GM20000 (cell line): ENCODE data around the gene TAAR1.
"Not testable (repeated sequence)": the region's sequence is repeated elsewhere in the genome, so short reads cannot be mapped to it uniquely, and the experiment has no call there.

Source experiments
- DNase-seq: peaks from one replicate; pipeline ENCODE4 v3.0.0; 2012; ENCODE audit warnings: low spot score
- TF ChIP-seq, protein P1 (sequence below): IDR thresholded peaks from 2 replicates; pipeline ENCODE4 v1.5.1; 2012; ENCODE audit warnings: mild to moderate bottlenecking, control low read depth; ENCODE audit errors: extremely low read depth, missing control alignments

TAAR1 gene

DNA sequence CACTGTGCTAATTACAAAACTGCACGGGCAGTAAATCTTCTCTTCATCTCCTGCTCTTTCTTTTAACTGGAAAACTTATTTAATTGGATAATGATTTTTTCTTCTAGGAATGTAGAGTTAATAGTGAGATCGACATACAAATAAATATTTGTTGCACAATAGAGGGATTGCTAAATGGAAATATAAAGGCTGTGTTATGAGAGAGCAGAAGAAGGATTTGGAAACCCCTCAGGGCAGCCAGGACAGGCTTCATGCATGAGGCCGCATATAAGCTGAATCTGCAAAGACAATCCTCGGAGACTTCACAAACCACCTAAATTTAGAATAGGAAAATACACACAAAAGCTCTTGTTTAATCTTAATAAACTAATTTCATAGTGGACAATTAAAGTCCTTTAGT, 2.9 kb upstream of the TAAR1 start:
- TF ChIP-seq, protein P1, sequence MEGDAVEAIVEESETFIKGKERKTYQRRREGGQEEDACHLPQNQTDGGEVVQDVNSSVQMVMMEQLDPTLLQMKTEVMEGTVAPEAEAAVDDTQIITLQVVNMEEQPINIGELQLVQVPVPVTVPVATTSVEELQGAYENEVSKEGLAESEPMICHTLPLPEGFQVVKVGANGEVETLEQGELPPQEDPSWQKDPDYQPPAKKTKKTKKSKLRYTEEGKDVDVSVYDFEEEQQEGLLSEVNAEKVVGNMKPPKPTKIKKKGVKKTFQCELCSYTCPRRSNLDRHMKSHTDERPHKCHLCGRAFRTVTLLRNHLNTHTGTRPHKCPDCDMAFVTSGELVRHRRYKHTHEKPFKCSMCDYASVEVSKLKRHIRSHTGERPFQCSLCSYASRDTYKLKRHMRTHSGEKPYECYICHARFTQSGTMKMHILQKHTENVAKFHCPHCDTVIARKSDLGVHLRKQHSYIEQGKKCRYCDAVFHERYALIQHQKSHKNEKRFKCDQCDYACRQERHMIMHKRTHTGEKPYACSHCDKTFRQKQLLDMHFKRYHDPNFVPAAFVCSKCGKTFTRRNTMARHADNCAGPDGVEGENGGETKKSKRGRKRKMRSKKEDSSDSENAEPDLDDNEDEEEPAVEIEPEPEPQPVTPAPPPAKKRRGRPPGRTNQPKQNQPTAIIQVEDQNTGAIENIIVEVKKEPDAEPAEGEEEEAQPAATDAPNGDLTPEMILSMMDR: no peak
- no peak for DNase-seq

DNA sequence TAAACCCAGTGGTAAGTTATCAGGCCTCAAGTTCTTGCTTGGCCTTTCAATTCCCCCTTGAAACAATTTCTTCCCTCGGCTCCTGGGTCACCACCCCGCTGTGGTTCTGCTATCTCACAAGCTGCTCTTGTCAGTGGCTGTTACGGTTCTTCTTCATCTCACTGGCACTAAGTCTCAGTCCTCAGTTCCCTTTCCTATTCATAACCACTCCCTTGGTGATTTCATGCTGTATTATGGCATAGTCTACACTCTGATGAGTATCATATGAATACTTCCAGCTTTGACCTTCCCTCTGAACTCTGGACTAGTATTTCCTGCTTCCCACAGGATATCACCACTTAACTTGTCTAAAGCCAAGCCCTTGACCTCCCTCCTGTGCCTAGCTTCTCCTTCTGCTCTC, 7.9 kb downstream of the TAAR1 start:
- no peak for DNase-seq
- TF ChIP-seq, protein P1: no peak

DNA sequence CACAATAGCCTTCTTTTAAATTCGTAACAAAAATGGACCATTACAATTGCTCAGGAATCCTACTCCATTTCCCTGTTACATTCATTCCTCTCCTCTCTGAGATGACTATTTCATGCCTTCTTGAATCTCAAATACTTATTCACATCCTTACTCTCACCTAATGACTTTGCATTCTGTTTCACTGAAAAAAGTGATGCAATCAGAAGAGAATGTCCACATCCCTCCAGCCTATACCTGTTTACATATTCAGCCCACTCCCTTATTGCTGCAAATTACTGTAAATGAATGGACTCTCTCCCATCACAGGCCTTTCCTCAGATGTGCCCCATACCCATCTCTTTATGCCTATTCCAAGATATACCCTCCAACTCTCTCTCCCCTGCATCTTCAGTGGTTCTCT, 8.6 kb downstream of the TAAR1 start:
- no peak for DNase-seq
- TF ChIP-seq, protein P1: no peak

DNA sequence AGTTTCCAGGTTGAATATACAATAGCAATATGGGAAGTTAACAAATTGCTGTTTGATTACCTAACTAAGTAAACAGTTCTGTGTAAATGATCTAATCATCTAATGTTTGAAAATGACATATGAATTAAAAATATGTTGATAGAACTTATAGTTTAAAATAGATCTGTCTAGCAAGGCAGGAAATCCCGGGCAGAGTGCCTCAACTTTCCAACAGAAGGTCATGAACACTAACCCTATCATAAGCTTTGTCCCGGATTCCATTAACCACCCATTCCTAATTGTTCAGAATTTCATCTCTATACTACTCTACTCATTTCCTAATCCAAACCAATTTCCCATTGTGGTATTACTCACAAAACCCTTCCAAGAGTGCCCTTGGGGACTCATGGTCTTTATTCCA, 10.2 kb downstream of the TAAR1 start:
- DNase-seq: no peak
- TF ChIP-seq, protein P1: no peak

DNA sequence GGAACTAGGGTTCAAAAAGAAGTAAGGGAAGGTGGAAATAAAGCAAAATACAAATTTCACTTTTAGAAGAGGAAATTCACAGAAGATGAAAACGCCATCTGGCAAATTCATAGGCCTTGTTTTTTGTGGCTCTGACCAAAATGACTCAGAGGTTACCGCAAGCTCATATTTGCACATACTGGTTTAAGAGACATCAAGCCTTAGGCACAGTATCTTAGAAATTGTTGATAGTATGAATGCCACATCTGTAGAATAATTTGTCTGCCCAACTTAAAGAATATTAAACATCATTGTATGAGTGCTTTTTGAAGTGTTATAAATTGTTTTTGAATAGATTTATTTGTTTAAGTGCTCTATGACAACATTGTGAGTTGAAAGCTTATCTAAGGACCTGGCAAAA, 10.6 kb downstream of the TAAR1 start:
- DNase-seq: peak; percentile 15
- TF ChIP-seq, protein P1: no peak

DNA sequence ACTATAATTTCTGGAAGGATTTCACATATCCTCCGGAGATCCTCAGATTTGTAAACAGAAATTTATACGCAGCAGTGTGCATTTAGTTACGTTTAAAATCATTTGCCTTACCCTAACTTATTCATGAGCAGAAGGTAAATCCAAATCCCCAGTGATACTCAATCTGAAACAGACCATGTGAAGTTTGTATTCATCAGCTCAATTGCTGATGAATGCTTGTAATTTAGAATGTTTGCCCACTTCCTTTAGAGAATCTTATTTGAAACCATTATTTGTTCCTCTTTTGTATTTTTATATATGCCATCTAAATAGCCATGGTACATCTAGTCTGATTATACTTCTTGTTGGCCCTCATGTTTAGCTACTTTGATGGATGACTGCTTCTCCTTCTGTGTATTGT, 15.4 kb downstream of the TAAR1 start:
- TF ChIP-seq, protein P1: no peak
- DNase-seq: no peak

DNA sequence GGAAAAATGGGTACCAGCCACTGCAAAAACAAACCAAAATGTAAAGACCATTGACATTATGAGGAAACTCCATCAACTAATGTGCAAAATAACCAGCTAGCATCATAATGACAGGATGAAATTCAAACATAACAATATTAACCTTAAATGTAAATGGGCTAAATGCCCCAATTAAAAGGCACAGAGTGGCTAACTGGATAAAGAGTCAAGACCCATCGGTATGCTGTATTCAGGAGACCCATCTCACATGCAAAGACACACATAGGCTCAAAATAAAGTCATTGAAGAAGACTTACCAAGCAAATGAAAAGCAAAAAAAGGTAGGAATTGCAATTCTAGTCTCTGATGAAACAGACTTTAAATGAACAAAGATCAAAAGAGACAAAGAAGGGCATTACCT, 21.8 kb downstream of the TAAR1 start:
- not testable (repeated sequence) for DNase-seq

DNA sequence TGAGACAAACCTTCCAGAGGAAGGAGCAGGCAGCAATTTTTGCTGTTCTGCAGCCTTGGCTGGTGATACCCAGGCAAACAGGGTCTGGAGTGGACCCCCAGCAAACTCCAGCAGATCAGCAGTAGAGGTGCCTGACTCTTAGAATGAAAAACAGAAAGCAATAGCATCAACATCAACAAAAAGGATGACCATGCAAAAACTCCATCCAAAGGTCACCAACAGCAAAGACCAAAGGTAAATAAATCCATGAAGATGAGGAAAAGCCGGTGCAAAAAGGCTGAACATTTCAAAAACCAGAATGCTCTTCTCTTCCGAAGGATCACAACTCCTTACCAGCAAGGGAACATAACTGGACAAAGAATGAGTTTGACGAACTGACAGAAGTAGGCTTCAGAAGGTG, 23.1 kb downstream of the TAAR1 start:
- DNase-seq: not testable (repeated sequence)

DNA sequence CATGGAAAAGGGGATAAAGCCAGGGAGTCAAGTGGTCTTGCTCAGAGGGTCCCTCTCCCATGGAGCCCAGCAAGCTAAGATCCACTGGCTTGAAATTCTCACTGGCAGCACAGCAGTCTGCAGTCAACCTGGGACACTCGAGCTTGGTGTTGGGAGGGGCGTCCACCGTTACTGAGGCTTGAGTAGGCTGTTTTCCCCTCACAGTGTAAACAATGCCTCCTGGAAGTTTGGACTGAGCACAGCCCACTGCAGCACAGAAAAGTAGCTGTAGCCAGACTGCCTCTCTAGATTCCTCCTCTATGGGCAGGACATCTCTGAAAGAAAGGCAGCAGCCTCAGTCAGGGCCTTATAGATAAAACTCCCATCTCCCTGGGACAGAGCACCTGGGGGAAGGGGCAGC, 23.7 kb downstream of the TAAR1 start:
- not testable (repeated sequence) for DNase-seq
